Nephron (organoid): Measurements from ENCODE around the gene SH2D6.

Experiments used
- H3K27ac Mint-ChIP-seq, 3 experiments: 2 replicates each; pipeline ENCODE4 v1.8.0; 2020; ENCODE audit warnings: mixed read lengths in 3 of 3, mild to moderate bottlenecking in 2 of 3, moderate library complexity in 1 of 3
- H3K27me3 Mint-ChIP-seq: 2 replicates; pipeline ENCODE4 v1.8.0; 2021; ENCODE audit warnings: low read depth, mild to moderate bottlenecking, moderate library complexity, mixed read lengths
- H3K36me3 Mint-ChIP-seq: 2 replicates; pipeline ENCODE4 v1.8.0; 2020; ENCODE audit warnings: low read depth, mixed read lengths
- H3K4me1 Mint-ChIP-seq: 2 replicates; pipeline ENCODE4 v1.8.0; 2020; ENCODE audit warnings: mixed read lengths
- H3K4me3 Mint-ChIP-seq, 3 experiments: 2 replicates each; pipeline ENCODE4 v1.8.0; 2020; ENCODE audit warnings: mild to moderate bottlenecking in 3 of 3, mixed read lengths in 3 of 3, moderate library complexity in 2 of 3
- H3K9me3 Mint-ChIP-seq: 2 replicates; pipeline ENCODE4 v1.8.0; 2020; ENCODE audit warnings: mixed read lengths
- CTCF ChIP-seq, 3 experiments: fragments of 200-600 bp; sonication (generic); IDR thresholded peaks; one replicate each; pipeline ENCODE4 v1.5.0; 2021; ENCODE audit warnings: antibody characterized with exemption in 3 of 3; ENCODE audit not compliant: unreplicated experiment in 3 of 3

The SH2D6 gene

GRCh38 chr2:85395912-85396475, 22.5 kb upstream of the SH2D6 start:
- H3K9me3 Mint-ChIP-seq = no peaks in the 10 kb centered on the region
- H3K27me3 Mint-ChIP-seq = no peaks in the 10 kb centered on the region
- H3K27ac Mint-ChIP-seq = peak overlapping the region; percentile 84 to 91 (median 87)
- H3K4me3 Mint-ChIP-seq = no peak overlapping the region
- peaks cover 7% of the 10 kb centered on the region for H3K4me1 Mint-ChIP-seq
- no peak for TF ChIP-seq CTCF (IDR thresholded peaks at IDR 0.05; ENCODE audit: unreplicated experiment in 3 of 3)
- no peaks in the 10 kb centered on the region for H3K36me3 Mint-ChIP-seq

- H3K4me1 Mint-ChIP-seq = peaks cover 7% of the 10 kb centered on the region
Measured at GRCh38 chr2:85396531-85397470, 21.7 kb upstream of the SH2D6 start.

GRCh38 chr2:85397925-85398331, 20.6 kb upstream of the SH2D6 start:
- H3K4me3 Mint-ChIP-seq = no peak overlapping the region

More at GRCh38 chr2:85396531-85397470, 21.7 kb upstream of the SH2D6 start:
- no peak for TF ChIP-seq CTCF (IDR thresholded peaks at IDR 0.05; ENCODE audit: unreplicated experiment in 3 of 3)
- no peaks in the 10 kb centered on the region for H3K9me3 Mint-ChIP-seq
- H3K27ac Mint-ChIP-seq = peak overlapping the region; percentile 84 to 91 (median 87)
- H3K27me3 Mint-ChIP-seq = no peaks in the 10 kb centered on the region
- H3K4me3 Mint-ChIP-seq = peak overlapping the region in 1 of 3 experiments; percentile 55
- no peaks in the 10 kb centered on the region for H3K36me3 Mint-ChIP-seq

GRCh38 chr2:85398426-85399182, 19.9 kb upstream of the SH2D6 start:
- Mint-ChIP-seq H3K36me3 (peaks cover 9% of the 10 kb centered on the region), H3K27ac (peak overlapping the region in 1 of 3 experiments; percentile 13), H3K27me3 (no peaks in the 10 kb centered on the region), H3K4me1 (peaks cover 7% of the 10 kb centered on the region), H3K9me3 (peaks cover 6% of the 10 kb centered on the region), H3K4me3 (no peak overlapping the region)
- no peak for TF ChIP-seq CTCF (IDR thresholded peaks at IDR 0.05; ENCODE audit: unreplicated experiment in 3 of 3)

More at GRCh38 chr2:85397925-85398331, 20.6 kb upstream of the SH2D6 start:
- peaks cover 4% of the 10 kb centered on the region for H3K9me3 Mint-ChIP-seq
- peaks cover 7% of the 10 kb centered on the region for H3K4me1 Mint-ChIP-seq
- H3K27me3 Mint-ChIP-seq = no peaks in the 10 kb centered on the region
- H3K36me3 Mint-ChIP-seq = peaks cover 4% of the 10 kb centered on the region
- TF ChIP-seq CTCF (IDR thresholded peaks at IDR 0.05; ENCODE audit: unreplicated experiment in 3 of 3) = no peak
- H3K27ac Mint-ChIP-seq = peak overlapping the region in 1 of 3 experiments; percentile 19

GRCh38 chr2:85399183-85399455, 19.4 kb upstream of the SH2D6 start:
- H3K27ac Mint-ChIP-seq = peak overlapping the region in 1 of 3 experiments; percentile 13
- no peak for TF ChIP-seq CTCF (IDR thresholded peaks at IDR 0.05; ENCODE audit: unreplicated experiment in 3 of 3)
- H3K27me3 Mint-ChIP-seq = no peaks in the 10 kb centered on the region
- H3K9me3 Mint-ChIP-seq = peaks cover 9% of the 10 kb centered on the region
- no peak overlapping the region for H3K4me3 Mint-ChIP-seq
- peaks cover 7% of the 10 kb centered on the region for H3K4me1 Mint-ChIP-seq
- H3K36me3 Mint-ChIP-seq = peaks cover 14% of the 10 kb centered on the region
